GM12878 (cell line): ENCODE results near the gene TACC3.

ENCODE experiments used
- POLR2A ChIP-seq: IDR thresholded peaks from 2 replicates; pipeline ENCODE4 v1.6.1; 2011; ENCODE audit warnings: low read depth, mild to moderate bottlenecking, low read length
- TARDBP ChIP-seq: IDR thresholded peaks from 2 replicates; pipeline ENCODE4 v1.6.1; 2016; ENCODE audit warnings: borderline replicate concordance
- TF ChIP-seq, protein P1 (sequence below), 3 experiments: IDR thresholded peaks in 2 of 3; conservative IDR thresholded peaks in 1 of 3; 2 replicates each; pipeline ENCODE4 v1.5.1; 2011; ENCODE audit warnings: low read depth in 3 of 3, low read length in 3 of 3, mild to moderate bottlenecking in 3 of 3, control low read depth in 2 of 3, moderate library complexity in 2 of 3, inconsistent platforms in 1 of 3, mixed read lengths in 1 of 3; ENCODE audit not compliant: control insufficient read depth in 2 of 3, insufficient read depth in 1 of 3; ENCODE audit errors: extremely low read depth in 1 of 3

- TF ChIP-seq, protein P1, sequence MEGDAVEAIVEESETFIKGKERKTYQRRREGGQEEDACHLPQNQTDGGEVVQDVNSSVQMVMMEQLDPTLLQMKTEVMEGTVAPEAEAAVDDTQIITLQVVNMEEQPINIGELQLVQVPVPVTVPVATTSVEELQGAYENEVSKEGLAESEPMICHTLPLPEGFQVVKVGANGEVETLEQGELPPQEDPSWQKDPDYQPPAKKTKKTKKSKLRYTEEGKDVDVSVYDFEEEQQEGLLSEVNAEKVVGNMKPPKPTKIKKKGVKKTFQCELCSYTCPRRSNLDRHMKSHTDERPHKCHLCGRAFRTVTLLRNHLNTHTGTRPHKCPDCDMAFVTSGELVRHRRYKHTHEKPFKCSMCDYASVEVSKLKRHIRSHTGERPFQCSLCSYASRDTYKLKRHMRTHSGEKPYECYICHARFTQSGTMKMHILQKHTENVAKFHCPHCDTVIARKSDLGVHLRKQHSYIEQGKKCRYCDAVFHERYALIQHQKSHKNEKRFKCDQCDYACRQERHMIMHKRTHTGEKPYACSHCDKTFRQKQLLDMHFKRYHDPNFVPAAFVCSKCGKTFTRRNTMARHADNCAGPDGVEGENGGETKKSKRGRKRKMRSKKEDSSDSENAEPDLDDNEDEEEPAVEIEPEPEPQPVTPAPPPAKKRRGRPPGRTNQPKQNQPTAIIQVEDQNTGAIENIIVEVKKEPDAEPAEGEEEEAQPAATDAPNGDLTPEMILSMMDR (IDR thresholded peaks at IDR 0.05 in 2 of 3, conservative IDR thresholded peaks at IDR 0.05 in 1 of 3; ENCODE audit: control insufficient read depth in 2 of 3, extremely low read depth in 1 of 3, insufficient read depth in 1 of 3, low read depth in 3 of 3, low read length in 3 of 3): no peak
- TF ChIP-seq POLR2A (no peak), TARDBP (no peak)
These were observed 35.8 kb downstream of the TACC3 start for GRCh38 chr4:1756893-1757779.
